HG03521 (cell line): ENCODE results near the gene SNRNP27.

Experiments
- ATAC-seq: cut with Tn5 transposase; IDR thresholded peaks from one replicate; pipeline ENCODE4 v1.9.1; 2021; ENCODE audit warnings: mild to moderate bottlenecking, moderate library complexity; ENCODE audit not compliant: unreplicated experiment

SNRNP27 gene

GRCh38 chr2:69914950-69915945 lies 21.5 kb downstream of the SNRNP27 start, which contains the start of gene MXD1:
Gene MXD1 (plus strand): TSS chr2:69915109. CDS start chr2:69915331, 222 bp downstream.
- ATAC-seq = peak; percentile 0

GRCh38 chr2:69916106-69916505 lies 22.4 kb downstream of the SNRNP27 start:
- no peak for ATAC-seq

- no peak for ATAC-seq
These were observed 24.1 kb downstream of the SNRNP27 start for GRCh38 chr2:69917852-69918251.

- no peak for ATAC-seq
These were observed 24.6 kb downstream of the SNRNP27 start for GRCh38 chr2:69918401-69918800.

GRCh38 chr2:69923116-69923515 lies 29.4 kb downstream of the SNRNP27 start:
- ATAC-seq = no peak

GRCh38 chr2:69926849-69927515 lies 33.2 kb downstream of the SNRNP27 start:
- no peak for ATAC-seq

- ATAC-seq = no peak
These were observed 38.3 kb downstream of the SNRNP27 start for GRCh38 chr2:69931832-69932595.

- no peak for ATAC-seq
These were observed 38.8 kb downstream of the SNRNP27 start for GRCh38 chr2:69932596-69932922.

GRCh38 chr2:69933254-69933828 lies 39.6 kb downstream of the SNRNP27 start:
- no peak for ATAC-seq

GRCh38 chr2:69933839-69934613 lies 40.3 kb downstream of the SNRNP27 start:
- no peak for ATAC-seq

- no peak for ATAC-seq
These were observed 40.8 kb downstream of the SNRNP27 start for GRCh38 chr2:69934614-69934908.

GRCh38 chr2:69935011-69935410 lies 41.3 kb downstream of the SNRNP27 start:
- no peak for ATAC-seq

- ATAC-seq = no peak
These were observed 43.1 kb downstream of the SNRNP27 start for GRCh38 chr2:69936906-69937305.

- no peak for ATAC-seq
These were observed 44.2 kb downstream of the SNRNP27 start for GRCh38 chr2:69937968-69938367.

GRCh38 chr2:69939722-69940121 lies 46.0 kb downstream of the SNRNP27 start:
- ATAC-seq = no peak

- no peak for ATAC-seq
These were observed 46.9 kb downstream of the SNRNP27 start for GRCh38 chr2:69940691-69941090.

- ATAC-seq = no peak
These were observed 49.5 kb downstream of the SNRNP27 start for GRCh38 chr2:69943000-69943842.

- ATAC-seq = no peak
These were observed 50.2 kb downstream of the SNRNP27 start for GRCh38 chr2:69943843-69944525.

GRCh38 chr2:69944756-69945155 lies 51.0 kb downstream of the SNRNP27 start:
- no peak for ATAC-seq
